Stimulated activated CD8-positive, alpha-beta memory T cell treated with anti-CD3 and anti-CD28 coated beads, Interleukin-12 subunit alpha, Interleukin-12 subunit beta, amount 100 ng/mL, for 24 hours (primary cell): ENCODE measurements around the gene TMUB2.
"Not testable (repeated sequence)": the region's sequence is repeated elsewhere in the genome, so short reads cannot be mapped to it uniquely, and the experiment has no call there.

Source experiments
- DNase-seq: peaks from one replicate; pipeline ENCODE4 v3.0.0-alpha.2; 2020; ENCODE audit errors: extremely low read depth

TMUB2 gene

DNA sequence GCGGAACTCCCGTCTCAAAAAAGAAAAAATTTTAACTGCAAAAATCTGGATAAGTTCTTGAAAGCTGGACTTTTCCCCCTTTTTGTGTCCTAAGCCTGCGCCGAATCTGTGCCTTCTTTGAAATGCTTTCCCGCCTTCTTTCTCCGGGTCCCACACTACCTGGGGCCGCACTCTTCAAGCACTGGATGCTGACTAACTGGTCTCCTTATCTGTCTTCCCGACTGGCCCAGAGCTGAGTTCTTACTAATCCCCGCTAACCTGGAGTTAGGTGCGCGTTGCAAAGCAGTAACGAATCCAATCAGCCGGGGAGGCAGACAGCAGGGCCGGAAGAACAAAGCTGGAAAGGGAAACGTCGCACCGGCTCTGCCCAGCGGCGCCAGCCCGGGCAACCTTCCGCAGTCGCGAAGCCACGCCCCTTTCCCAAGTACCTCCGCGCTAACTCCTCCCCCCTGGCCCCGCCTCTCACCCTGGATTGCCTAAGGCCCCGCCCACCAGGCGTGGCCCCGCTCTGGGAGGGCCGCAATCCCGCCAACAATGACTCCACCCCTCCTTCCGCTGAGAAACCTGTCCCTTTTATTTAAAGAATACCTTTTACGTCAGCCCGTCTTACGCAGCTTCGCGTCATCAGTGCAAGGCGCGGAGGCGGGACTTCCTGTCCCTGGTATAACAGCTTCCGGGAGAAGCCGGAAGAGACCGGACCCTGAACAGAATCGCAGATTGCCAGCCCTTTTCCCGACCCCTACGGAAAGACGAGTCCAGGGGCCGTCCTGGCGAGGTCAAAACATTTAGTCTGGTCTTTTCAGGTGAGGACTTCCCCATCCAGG, at the start of gene TMUB2:
Gene TMUB2 (plus strand): TSS at position 666 of the 824 bp plus-strand sequence. CDS start 737 bp downstream, outside the sequence.
- DNase-seq = peak; percentile 99

DNA sequence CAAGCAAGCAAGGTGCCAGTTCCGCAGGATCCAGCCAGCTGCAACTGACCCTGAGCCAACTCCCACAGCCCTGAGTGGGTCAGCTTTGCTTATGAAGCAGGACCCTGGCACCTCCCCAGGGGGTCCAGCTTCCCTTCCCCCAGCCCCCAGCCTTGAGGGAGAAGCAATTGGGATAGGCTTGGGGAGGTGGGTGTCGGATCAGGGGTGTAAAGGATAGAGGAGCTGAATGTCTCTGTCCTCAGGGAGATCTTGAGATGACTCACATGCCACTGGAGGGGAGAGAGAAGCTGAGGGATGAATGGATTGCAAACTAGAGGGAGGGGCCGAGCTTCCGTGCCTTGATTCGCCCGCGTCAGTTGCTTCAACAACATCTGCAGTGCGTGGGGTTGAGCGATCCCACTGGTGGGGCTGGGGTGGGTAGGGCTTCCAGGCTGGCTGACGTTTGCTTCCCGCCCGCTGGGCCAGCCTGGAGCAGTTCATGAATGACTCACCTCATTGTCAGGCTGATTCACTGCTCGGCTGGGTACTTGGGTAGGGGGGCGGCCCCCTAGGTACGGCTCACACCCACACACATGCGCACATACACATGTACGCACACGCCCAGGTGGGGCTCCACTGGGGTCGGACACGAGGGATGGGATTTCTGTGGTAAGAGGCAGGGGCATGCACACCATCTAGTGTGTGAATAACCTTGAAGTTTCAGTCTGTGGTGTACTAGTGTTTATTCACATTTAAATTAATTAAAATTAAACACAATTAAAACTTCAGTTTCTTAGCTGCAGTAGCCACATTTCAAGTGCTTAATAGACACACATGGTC, 48.7 kb upstream of the TMUB2 start:
- DNase-seq = peak; percentile 44

DNA sequence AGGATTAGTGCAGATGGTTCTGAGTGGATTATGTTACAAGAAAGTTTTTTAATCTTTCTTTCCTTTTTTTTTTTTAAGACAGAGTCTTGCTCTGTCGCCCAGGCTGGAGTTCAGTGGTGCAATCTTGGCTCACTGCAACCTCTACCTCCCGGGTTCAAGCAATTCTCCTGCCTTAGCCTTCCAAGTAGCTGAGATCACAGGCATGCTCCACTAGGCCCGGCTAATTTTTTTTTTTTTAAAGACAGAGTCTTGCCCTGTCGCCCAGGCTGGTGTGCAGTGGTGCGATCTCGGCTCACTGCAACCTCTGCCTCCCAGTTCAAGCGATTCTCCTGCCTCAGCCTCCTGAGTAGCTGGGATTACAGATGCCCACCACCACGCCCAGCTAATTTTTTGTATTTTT, 42.9 kb upstream of the TMUB2 start:
- not testable (repeated sequence) for DNase-seq

DNA sequence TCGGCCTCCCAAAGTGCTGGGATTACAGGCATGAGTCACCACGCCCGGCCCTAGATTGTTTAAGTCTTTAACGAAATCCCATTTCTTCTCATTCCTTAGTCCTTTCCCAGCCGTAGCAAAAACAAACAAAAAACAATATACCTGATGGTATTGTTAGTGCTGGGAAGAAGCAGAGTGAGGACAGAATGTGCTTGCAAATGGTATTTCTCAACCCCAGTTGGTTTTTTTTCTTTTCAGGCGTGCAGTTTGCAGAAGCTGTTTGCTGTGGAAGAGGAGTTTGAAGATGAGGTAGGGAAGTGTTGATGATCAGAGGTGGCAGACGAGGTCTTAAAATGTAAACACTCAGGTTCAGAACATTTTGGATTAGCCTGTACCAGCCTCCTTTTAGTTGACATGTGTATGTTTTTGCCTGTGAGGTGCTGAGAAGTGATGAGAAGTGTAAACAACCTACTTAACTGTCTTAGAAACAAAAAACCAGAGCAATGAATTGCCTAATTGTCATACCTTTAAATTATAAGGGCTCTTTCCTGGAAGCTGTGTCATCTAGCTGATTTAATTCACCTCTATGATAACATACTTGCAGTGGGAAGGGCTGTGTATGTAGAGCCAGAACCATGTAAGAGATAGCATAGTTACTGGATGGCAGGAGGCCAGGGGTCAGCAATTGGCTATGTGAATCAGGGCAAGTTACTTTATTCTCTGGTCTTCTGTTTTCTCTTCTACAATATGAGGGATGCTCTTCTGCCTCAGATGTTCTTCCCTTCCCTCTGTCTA, 41.6 kb upstream of the TMUB2 start:
- no peak for DNase-seq

DNA sequence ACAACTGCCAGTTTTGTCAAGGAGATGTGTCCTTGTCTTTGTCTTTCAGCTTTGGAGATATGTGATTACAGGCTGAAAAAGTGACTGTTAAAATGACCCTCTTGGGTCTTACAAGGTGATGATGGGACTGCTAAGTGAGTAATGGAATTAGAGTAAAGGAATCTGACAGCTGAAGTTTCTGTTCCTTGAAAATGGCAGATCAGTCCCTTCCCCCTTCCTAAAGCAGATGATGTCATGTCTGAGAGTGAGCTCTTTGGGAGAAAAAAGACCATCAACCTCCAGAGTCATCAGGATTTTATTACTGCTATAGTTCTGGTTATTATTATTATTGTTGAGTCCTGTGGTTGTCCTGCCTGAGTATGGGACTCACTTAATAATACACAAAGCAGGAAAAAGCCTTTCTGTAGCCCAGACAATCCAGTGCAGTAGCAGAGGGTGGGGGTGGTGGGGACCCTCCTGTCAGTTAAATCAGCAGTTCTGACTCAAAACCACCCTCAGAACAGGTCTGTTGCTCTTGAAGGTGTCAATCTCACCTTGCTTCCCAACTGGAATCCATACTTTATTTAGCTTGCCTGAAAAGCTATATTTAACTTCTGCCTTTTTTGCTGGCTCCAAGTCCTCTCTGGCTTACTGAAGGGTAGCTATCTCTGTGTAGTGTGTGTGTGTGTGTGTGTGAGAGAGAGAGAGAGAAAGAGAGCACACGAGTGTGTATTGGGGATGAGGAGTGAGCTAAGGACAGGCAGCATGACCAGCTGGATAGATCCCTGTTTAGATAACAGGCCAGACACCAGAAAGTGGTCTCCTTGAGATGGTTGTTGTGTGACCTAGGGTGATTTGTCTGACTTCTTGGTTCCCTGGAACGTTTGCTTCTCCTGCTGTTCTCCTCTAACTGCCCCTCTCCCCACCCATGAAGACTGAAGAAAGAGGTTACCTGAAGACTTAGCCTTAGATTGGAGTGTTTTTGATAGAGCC, 40.1 kb upstream of the TMUB2 start:
- DNase-seq = no peak

DNA sequence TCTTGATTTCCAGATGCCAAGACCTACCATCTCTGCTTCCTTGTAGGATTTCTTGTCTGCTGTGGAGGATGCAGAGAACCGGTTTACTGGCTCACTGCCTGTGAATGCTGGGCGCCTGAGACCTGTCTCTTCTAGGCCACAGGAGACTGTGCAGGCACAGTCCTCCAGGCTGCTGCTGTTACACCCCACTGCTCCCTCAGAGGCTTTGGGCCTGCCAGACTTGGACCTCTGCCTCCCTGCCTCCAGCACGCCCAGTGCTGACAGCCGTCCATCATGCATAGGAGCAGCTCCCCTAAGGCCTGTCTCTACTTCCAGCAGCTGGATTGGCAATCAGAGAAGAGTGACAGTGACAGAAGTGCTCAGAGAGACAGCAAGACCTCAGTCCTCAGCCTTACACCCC, 39.0 kb upstream of the TMUB2 start:
- no peak for DNase-seq

DNA sequence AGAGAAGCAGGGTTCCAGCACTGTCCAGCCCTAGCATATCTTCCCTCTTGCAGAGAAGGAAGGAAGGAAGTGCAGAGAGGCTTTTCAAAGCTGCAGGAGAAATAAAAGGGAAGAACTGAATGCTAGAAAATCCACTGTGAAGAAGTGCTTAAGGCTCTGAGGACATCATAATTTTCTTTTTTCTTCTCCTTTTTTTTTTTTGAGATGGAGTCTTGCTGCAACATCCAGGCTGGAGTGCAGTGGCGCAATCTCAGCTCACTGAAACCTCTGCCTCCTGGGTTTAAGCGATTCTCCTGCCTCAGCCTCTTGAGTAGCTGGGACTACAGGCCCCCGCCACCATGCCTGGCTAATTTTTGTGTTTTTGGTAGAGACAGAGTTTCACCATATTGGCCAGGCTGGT, 37.7 kb upstream of the TMUB2 start:
- DNase-seq = not testable (repeated sequence)

DNA sequence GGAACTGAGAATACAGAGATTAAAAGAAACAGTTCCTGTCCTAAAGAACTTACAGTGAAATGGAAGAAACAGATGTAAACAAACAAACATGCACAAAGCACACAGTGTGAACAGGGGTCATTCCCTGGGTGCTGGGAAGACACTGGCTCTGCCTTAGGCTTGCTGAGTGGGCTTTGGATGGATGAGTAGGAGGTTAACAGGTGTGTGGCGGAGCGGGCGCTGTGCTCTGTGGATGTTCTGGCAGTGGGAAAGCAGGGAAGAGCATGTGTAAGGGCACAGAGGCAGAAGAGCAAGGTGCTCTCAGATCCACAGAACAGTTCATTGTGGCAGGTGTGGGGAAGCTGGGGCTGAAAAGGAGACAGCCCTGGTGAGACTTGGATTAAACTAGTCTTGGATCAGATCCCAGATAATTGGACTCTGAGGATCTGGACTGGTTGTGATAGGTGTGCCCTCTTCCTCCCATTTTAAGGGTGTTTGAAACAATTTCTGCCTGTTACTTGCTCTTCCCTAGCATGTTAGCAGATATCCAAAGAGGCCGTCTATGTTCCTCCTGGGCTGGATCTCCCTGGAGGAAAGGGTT, 36.9 kb upstream of the TMUB2 start:
- DNase-seq = no peak

DNA sequence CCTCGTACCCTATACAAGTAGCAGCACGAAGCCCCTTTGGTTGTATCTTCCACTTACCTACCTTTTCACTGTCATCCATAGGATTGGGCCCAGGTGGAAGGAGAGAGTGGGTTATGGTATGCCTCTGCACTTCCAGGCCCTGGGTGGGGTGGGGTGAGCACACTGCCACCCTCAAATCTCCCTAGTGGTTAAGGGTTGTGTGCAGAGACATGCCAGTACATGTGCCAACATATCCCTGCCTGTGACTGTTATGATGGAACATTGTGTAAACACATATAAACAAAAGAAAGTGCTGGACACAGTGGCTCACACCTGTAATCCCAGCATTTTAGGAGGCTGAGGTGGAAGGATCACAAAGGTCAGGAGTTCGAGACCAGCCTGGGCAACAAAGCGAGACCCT, 33.9 kb upstream of the TMUB2 start:
- DNase-seq = no peak

DNA sequence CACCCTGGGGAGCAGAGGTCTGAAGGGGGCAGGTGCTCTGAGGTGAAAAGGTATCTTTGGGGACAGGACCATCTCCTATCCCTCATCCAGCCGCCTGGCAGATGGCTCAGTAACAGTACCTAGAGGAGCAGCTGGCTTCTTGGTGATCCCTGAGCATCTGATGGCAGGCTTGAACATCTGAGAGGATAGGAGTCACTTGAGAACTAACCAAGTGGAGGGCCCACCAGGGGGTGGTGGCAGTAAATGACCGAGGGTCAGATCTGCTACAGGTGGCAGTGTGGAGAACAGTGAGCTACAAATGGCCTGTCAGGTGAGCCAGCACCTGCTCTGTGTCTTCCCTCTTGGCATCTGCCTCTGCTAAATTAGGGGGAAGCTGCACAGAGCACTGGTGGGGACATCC, 31.3 kb upstream of the TMUB2 start:
- DNase-seq = no peak

DNA sequence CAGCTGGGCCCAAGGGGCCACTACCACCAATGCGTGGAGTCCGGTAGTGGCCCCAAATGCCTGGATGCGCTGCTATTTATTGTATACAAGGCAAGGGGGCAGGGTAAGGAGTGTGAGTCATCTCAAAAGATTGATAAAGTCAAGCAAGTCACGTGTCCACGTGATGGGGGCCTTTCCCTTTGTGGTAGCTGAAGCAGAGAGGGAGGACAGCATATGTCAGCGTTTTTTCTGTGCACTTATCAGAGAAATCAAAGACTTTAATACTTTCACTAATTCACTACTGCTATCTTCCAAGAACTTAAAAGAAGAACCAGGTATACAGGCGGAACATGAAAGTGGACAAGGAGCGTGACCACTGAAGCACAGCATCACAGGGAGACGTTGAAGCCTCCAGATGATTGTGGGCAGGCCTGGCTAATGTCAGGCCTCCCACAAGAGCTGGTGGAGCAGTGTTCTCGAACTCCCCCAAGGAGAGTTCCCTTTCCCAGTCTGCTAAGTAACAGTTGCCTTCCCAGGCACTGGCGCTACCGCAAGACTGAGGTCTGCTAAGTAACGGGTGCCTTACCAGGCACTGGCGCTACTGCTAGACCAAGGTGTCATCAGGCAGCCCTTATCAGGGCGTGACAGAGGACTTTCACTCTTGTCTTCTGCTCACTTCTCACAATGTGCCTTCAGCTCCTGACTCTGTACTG, 27.1 kb upstream of the TMUB2 start:
- no peak for DNase-seq

DNA sequence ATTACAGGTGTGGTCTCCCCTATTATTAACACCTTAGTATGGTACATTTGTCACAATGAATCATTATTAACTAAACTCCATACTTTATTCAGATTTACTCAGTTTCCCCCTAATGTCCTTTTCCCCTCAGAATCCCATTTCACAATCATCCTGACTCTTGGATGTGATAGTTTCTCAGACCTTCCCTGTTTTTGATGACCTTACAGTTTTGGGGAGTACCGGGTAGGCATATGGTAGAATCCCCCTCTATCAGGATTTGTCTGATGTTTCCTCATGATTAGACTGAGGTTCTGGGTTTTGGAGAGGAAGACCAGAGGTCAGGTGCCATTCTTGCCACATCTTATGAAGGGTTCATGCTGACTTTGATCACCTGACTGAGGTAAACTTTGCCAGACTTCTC, 22.3 kb upstream of the TMUB2 start:
- no peak for DNase-seq

DNA sequence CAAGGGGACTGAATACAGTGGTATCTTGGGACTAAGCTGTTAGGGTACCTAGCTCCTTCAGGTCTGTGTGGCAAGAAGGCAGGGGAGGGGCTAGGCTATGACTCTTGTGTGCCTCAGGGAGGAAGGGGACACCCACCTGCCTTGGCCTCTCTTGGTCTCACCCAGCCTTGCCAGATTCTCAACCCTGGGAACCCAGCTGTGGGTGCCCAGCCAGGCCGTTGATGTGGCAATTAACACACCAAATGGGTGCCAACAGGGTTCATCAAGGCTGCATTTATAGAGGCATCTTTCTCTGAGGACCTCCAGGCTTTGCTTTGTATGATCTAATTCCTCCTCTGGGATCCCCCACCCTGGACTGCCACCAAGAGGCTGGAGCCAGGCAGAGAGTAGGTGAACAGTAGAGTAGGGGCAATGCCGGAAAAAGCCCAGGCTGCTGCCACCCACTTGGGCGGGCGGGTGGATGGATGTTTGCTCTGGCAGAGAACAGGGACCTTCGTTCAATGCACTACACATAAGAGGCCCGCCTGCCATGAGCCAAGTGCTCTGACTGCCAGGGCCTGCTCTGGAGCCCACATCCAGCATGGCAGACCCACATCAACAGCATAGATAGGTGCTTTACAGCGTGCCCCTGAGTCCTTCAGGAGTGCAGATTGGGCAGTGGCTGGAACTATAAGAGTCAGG, 19.5 kb upstream of the TMUB2 start:
- no peak for DNase-seq

DNA sequence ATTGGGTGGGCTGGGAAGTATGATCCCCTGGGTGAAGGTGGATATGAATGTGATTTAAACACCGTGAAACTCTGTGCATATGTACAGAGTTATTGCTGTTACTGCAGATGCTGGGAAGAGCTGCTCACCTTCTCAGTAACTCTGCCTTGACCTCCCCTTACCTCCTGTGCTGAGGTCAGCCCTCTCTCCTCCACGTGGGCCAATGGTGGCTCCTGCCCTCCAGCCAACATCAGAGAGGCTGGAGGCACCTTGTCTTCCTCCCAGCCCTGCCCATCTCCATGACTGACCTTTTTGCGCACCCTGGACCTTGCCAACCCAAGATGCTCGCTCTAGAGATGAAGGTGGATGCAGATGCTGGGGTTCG, 16.7 kb upstream of the TMUB2 start:
- no peak for DNase-seq

DNA sequence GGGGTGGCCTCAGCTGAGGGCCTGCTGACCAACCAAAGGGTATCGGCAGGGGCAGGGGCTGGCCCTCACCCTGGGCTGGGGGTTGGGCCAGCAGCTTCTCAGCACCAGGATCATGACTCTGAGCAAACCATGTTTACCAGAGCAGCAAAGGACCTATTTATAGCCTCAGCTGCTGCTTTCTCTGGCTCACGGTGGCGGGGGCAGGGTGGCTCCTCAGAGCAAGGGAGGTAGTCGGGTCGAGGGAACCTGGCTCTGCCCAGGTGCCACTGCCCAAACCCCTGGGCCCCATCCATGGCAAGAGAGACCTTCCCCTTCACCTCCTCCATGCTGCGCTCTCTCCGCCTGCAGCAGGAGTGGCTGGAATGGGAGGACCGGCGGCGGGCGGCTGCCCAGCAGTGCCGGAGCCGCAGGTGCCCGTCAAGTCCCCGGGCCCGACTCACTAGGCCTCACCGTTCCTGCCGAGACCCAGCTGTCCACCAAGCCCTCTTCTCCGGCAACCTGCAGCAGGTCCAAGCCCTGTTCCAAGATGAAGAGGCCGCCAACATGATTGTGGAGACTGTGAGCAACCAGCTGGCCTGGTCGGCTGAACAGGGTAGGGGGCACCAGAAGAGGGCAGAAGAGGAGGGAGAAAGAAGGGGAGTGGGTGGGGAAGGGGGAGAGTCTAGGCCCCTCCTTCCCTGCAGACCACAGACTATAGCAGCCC, 16.1 kb upstream of the TMUB2 start, which contains the start of gene ASB16:
Gene ASB16 (plus strand): TSS at position 206 of the 703 bp plus-strand sequence. CDS start 86 bp downstream, at position 292.
- no peak for DNase-seq

DNA sequence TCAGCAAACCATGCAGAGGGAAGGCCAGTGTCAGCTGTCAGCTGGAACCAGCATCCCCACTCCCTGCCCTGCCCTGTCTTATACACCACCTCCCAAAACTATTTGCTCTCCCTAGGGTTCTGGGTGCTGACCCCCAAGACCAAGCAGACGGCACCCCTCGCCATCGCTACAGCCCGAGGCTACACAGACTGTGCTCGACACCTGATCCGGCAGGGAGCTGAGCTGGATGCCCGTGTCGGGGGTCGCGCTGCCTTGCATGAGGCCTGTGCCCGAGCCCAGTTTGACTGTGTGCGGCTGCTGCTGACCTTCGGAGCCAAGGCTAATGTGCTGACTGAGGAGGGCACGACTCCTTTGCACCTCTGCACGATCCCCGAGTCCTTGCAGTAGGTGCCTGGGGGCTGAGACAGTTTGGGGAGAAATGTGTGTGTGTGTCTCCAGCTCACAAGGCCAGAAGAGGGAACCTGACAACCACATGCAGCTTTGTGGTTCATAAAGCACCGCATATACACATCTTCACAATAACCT, 14.8 kb upstream of the TMUB2 start:
- DNase-seq = no peak

DNA sequence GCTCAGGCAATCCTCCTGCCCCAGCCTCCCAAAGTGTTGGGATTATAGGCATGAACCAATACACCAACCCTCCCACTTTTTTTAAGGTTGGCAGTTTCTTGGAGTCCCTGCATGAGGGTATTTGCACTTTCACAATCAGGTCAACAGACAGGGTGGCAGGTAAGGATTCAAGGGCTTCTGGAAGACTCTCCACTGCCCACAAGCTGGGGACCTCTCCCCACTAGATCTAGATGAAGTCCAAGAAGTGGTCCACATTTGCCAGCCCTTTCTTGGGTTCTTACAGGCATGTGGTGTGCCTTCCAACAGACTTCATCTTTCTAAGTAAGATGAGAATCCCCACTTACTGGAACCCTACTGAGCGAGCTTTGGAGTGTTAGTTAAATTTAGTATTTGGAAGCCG, 12.3 kb upstream of the TMUB2 start:
- no peak for DNase-seq

DNA sequence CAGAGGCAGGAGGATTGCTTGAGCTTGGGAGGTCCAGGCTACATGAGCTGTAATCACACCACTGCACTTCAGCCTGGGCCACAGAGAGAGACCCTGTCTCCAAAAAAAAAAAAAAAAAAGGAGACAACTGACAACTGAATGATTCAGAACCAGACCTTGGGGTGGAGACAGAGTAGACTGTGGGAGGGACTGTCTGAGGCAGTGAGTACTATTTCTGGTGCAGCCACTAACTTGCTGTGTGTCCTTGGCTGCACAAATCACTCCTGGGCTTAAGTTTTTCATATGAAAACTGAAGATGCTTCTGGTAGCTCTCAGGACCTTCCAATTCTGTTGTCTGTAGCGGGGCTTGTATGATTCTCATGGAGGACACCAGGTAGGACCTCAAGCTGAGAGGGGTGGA, 10.5 kb upstream of the TMUB2 start:
- no peak for DNase-seq
